A673 (cell line): ENCODE data around the gene SCMH1. TPM values are rescaled to one million over a fixed set of nuclear protein-coding genes. Genes with fewer than 3 reads are reported as not detected.
A peak's percentile ranks its signal among the peaks of the same experiment; 100 is the strongest.

Experiments
- BruUV-seq: library from RNA; stranded (reverse); fragments of 400-500 nt; replicated peaks from 2 replicates; lab custom pipeline; 2021; lab: Mats Ljungman, UMichigan
- CTCF ChIA-PET: fragments of 300-600 bp; sonication (Branson Sonifier 250); formaldehyde crosslinking; loops from one replicate; lab custom pipeline; 2022; ENCODE audit warnings: antibody characterized with exemption; lab: Charles Lee
- POLR2A ChIA-PET: fragments of 300-600 bp; sonication (Branson Sonifier 250); formaldehyde crosslinking; loops from one replicate; lab custom pipeline; 2022; ENCODE audit warnings: antibody characterized with exemption; ENCODE audit not compliant: low non-redundant PET; lab: Charles Lee
- DNase-seq: peaks from one replicate; pipeline ENCODE4 v3.0.0-alpha.2; 2015; ENCODE audit warnings: low spot score
- H3K27ac ChIP-seq: fragments of 200-600 bp; sonication (generic); 2 replicates; pipeline ENCODE4 v1.5.1; 2016; ENCODE audit warnings: mixed run types, low read depth, mild to moderate bottlenecking, mixed read lengths, antibody characterized with exemption, low read length; ENCODE audit not compliant: poor library complexity, severe bottlenecking
- H3K27me3 ChIP-seq: fragments of 200-600 bp; sonication (generic); replicated peaks from 2 replicates; pipeline ENCODE4 v1.6.1; 2017; ENCODE audit warnings: mixed run types, low read depth, mild to moderate bottlenecking, mixed read lengths, antibody characterized with exemption, low read length; ENCODE audit not compliant: insufficient read depth, poor library complexity
- H3K36me3 ChIP-seq: fragments of 200-600 bp; sonication (generic); 2 replicates; pipeline ENCODE4 v1.6.1; 2016; ENCODE audit warnings: mixed run types, mild to moderate bottlenecking, mixed read lengths, antibody characterized with exemption, low read length; ENCODE audit not compliant: insufficient read depth, poor library complexity, severe bottlenecking
- H3K4me1 ChIP-seq: fragments of 200-600 bp; sonication (generic); 2 replicates; pipeline ENCODE4 v1.6.1; 2017; ENCODE audit warnings: mixed run types, mild to moderate bottlenecking, mixed read lengths, antibody characterized with exemption, low read length; ENCODE audit not compliant: insufficient read depth, poor library complexity, severe bottlenecking
- H3K4me3 ChIP-seq: fragments of 200-600 bp; sonication (generic); 2 replicates; pipeline ENCODE4 v1.5.1; 2016; ENCODE audit warnings: low read depth, mixed run types, mild to moderate bottlenecking, mixed read lengths, low read length; ENCODE audit not compliant: poor library complexity, severe bottlenecking
- H3K9me3 ChIP-seq: fragments of 200-600 bp; sonication (generic); 2 replicates; pipeline ENCODE4 v1.6.1; 2016; ENCODE audit warnings: mixed run types, low read depth, mild to moderate bottlenecking, mixed read lengths, antibody characterized with exemption, low read length; ENCODE audit not compliant: poor library complexity, severe bottlenecking
- EZH2 ChIP-seq: fragments of 200-600 bp; sonication (generic); IDR thresholded peaks from 2 replicates; pipeline ENCODE4 v1.6.1; 2017; ENCODE audit warnings: borderline replicate concordance, low read depth, mild to moderate bottlenecking, mixed read lengths, antibody characterized with exemption, low read length; ENCODE audit not compliant: poor library complexity, severe bottlenecking
- intact Hi-C: fragments of 100-400 bp; cut with micrococcal nuclease; formaldehyde crosslinking; loops from one replicate; pipeline ENCODE4 v1.10.0; 2022; ENCODE audit not compliant: unreplicated experiment
- total RNA-seq: library from RNA; stranded (reverse); gene quantifications from 2 replicates; pipeline ENCODE4 v1.2.3, GENCODE V29; 2021
- TF ChIP-seq, protein P1 (sequence below): fragments of 300-800, 200-600 bp; sonication (generic); conservative IDR thresholded peaks from 2 replicates; pipeline ENCODE4 v1.5.1; 2017; ENCODE audit warnings: low read depth, mild to moderate bottlenecking, antibody characterized with exemption, low read length, moderate library complexity, mixed read lengths

Gene SCMH1
- total RNA-seq, 1 experiment from 2014 or later: 30.4 TPM

DNA sequence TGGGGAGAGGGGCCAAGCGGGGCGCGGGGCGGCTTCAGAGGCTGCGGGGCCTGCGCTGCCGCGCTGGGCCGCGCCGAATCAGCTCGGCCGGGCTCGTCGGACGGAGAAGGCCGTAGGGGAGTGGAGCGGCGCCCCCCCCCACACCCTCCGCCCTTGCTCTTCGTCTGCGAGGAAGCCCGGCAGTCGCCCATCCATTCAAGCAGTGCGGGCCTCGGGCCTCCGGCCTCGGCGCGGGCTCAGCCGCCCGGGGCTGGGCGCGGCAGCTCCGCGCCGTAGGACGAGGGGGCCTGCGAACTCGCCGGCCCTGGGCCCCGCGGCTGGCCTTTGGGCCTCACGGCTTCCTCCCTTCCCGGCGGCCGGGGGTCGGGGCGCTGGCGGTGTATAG is 262.0 kb downstream of the SCMH1 start:
- Histone ChIP-seq H3K27ac (peak overlapping the region; percentile 94), H3K9me3 (no peaks in the 10 kb centered on the region), H3K27me3 (no peaks in the 10 kb centered on the region), H3K36me3 (peaks cover 16% of the 10 kb centered on the region), H3K4me3 (peak overlapping the region; percentile 62), H3K4me1 (peaks cover 10% of the 10 kb centered on the region)
- intact Hi-C loops: no loop called here
- no peak for TF ChIP-seq EZH2
- TF ChIP-seq, protein P1, sequence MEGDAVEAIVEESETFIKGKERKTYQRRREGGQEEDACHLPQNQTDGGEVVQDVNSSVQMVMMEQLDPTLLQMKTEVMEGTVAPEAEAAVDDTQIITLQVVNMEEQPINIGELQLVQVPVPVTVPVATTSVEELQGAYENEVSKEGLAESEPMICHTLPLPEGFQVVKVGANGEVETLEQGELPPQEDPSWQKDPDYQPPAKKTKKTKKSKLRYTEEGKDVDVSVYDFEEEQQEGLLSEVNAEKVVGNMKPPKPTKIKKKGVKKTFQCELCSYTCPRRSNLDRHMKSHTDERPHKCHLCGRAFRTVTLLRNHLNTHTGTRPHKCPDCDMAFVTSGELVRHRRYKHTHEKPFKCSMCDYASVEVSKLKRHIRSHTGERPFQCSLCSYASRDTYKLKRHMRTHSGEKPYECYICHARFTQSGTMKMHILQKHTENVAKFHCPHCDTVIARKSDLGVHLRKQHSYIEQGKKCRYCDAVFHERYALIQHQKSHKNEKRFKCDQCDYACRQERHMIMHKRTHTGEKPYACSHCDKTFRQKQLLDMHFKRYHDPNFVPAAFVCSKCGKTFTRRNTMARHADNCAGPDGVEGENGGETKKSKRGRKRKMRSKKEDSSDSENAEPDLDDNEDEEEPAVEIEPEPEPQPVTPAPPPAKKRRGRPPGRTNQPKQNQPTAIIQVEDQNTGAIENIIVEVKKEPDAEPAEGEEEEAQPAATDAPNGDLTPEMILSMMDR: no peak
- no TSS peak for BruUV-seq
- POLR2A ChIA-PET: interaction anchor here (0.6 kb wide), 1 partner anchor 317 kb away, joined by 12 read pairs; no protein-coding TSS in a partner anchor
- CTCF ChIA-PET: no interaction called here
- no peak for DNase-seq

DNA sequence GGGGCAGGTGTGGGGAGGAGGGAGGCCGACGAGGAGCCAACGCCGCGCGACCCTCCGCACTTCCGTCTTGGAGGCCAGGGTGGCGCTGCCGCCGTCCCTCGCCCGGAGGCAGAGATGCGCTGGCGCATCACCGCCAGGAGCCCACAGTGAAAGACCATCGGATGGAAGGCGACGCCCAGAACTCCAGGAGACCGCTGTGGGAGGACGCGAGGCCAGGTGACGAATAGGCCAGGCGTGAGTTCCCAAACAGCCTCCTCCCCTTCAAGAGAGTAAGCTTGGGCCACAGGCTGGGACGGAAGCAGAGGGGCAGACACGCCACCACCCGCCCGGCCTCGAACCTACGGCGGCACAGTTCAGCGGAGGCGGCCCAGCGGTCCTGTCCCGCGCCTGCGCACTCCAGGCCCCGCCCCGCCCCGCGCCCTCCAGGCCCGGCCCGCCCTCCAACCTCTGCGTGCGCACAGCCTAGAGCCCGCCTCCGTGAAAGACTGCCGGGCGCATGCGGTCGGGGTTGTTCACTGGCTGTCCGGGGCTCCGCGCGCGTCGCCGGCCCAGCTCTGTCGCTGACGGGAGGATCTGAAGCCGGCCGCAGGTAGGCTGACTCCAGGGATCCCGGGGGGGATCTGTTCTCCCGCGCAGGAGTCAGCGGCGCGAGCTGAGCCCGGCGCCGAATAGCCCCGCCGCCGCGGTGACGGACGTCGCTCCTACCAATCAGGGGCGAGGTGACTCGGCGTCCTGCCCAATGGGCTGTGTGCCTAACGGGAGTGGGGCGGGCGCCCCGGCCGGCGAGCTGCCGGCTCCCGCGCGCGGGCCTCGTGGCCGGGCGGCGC is 262.7 kb downstream of the SCMH1 start, which contains the start of gene CTPS1:
CTPS1 (plus strand) TSS at position 456 of the 827 bp plus-strand sequence. CDS start 3,595 bp downstream, outside the sequence.
- TF ChIP-seq EZH2: no peak
- TF ChIP-seq, protein P1: peak; percentile 38; the same call in 1 of the 2 replicates
- H3K4me1 ChIP-seq: peaks cover 10% of the 10 kb centered on the region

GRCh38 chr1:40978886-40979240 is 263.2 kb downstream of the SCMH1 start:
- TF ChIP-seq, protein P1: no peak
- TF ChIP-seq EZH2: no peak
- Histone ChIP-seq H3K9me3 (no peaks in the 10 kb centered on the region), H3K27ac (peak overlapping the region; percentile 94), H3K36me3 (peaks cover 4% of the 10 kb centered on the region), H3K4me3 (peak overlapping the region; percentile 62), H3K27me3 (no peaks in the 10 kb centered on the region), H3K4me1 (peaks cover 10% of the 10 kb centered on the region)
- CTCF ChIA-PET: no interaction called here
- intact Hi-C loops: no loop called here
- no peak for DNase-seq
- POLR2A ChIA-PET: no interaction called here
- no TSS peak for BruUV-seq

More for the DNA sequence above, 262.7 kb downstream of the SCMH1 start, which contains the start of gene CTPS1:
- CTCF ChIA-PET: no interaction called here
- TSS peak; percentile 43 for BruUV-seq
- peaks cover 10% of the 10 kb centered on the region for H3K36me3 ChIP-seq
- no peaks in the 10 kb centered on the region for H3K9me3 ChIP-seq
- intact Hi-C loops: no loop called here
- peak within 1 kb of the TSS; percentile 94 for H3K27ac ChIP-seq
- peak within 1 kb of the TSS; percentile 62 for H3K4me3 ChIP-seq
- no peaks in the 10 kb centered on the region for H3K27me3 ChIP-seq
- POLR2A ChIA-PET: interaction anchor here (0.5 to 0.6 kb wide), 2 partner anchors 316 to 466 kb away, joined by 5 to 12 read pairs; no protein-coding TSS in a partner anchor
- DNase-seq: peak; percentile 96
